HFF-Myc (cell line): ENCODE data around the gene KRTAP10-3.
"Not testable (repeated sequence)": the region's sequence is repeated elsewhere in the genome, so short reads cannot be mapped to it uniquely, and the experiment has no call there.

ENCODE experiments used
- DNase-seq: peaks from one replicate; pipeline ENCODE4 v3.0.0-alpha.2; 2011; ENCODE audit warnings: low read depth; ENCODE audit errors: extremely low read depth
- H3K4me3 ChIP-seq: replicated peaks from 2 replicates; pipeline ENCODE4 v1.5.1; 2011; ENCODE audit warnings: low read depth, mild to moderate bottlenecking, control low read depth, low read length
- TF ChIP-seq, protein P1 (sequence below): IDR thresholded peaks from 2 replicates; pipeline ENCODE4 v1.5.1; 2012; ENCODE audit warnings: mild to moderate bottlenecking, low read depth, low read length, control low read depth; ENCODE audit errors: missing control alignments

Gene KRTAP10-3

DNA sequence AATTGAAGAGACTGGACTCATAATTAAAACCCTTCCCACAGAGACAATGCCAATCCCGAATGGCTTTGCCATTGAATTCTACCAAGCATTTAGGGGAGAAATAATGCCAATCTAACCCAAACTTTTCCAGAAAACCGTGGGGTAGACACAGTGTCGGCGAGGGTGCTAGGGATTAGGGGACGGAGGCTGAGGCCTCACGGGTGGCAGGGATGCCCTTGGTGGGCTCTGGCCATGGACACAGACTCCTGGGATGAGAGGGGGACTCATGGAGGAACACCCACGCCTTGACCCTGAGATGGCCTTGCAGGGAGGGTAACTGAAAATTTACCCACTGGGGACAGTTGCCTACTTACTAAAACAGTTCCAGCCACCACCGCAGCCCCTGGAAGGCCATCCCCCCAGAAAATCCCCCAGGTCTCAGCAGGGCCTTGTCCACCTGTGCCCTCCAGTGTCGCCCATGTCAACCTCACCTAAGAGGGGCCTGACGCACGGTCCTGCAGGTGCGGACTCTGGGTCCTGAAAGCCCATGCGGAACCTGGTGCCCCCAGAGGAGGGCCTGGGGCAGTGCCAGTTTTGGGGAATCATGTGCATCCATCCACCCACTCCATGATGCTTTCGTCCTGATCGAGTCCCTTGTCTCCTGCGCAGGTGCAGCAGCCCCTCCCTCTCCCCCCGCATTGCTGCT is 19.9 kb upstream of the KRTAP10-3 start:
- H3K4me3 ChIP-seq, result no peak overlapping the region
- no peak for DNase-seq
- TF ChIP-seq, protein P1, sequence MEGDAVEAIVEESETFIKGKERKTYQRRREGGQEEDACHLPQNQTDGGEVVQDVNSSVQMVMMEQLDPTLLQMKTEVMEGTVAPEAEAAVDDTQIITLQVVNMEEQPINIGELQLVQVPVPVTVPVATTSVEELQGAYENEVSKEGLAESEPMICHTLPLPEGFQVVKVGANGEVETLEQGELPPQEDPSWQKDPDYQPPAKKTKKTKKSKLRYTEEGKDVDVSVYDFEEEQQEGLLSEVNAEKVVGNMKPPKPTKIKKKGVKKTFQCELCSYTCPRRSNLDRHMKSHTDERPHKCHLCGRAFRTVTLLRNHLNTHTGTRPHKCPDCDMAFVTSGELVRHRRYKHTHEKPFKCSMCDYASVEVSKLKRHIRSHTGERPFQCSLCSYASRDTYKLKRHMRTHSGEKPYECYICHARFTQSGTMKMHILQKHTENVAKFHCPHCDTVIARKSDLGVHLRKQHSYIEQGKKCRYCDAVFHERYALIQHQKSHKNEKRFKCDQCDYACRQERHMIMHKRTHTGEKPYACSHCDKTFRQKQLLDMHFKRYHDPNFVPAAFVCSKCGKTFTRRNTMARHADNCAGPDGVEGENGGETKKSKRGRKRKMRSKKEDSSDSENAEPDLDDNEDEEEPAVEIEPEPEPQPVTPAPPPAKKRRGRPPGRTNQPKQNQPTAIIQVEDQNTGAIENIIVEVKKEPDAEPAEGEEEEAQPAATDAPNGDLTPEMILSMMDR, result no peak

DNA sequence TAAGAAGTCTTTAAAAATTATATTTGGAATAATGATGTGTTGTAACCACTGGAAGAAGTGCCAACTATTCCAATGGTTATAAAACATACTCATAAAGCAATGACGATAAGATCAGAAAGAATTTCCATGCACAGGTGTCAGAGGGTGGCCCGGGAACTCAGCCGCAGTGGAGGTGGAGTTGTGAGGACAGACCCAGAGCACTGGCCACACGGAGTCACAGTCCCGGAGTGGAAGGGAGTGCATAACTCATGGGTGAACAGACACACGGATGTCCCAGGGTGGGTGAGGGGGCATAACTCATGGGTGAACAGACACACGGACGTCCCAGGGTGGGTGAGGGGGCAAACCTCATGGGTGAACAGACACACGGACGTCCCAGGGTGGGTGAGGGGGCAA is 17.4 kb upstream of the KRTAP10-3 start:
- no peak for DNase-seq
- no peak overlapping the region for H3K4me3 ChIP-seq
- TF ChIP-seq, protein P1, result no peak

DNA sequence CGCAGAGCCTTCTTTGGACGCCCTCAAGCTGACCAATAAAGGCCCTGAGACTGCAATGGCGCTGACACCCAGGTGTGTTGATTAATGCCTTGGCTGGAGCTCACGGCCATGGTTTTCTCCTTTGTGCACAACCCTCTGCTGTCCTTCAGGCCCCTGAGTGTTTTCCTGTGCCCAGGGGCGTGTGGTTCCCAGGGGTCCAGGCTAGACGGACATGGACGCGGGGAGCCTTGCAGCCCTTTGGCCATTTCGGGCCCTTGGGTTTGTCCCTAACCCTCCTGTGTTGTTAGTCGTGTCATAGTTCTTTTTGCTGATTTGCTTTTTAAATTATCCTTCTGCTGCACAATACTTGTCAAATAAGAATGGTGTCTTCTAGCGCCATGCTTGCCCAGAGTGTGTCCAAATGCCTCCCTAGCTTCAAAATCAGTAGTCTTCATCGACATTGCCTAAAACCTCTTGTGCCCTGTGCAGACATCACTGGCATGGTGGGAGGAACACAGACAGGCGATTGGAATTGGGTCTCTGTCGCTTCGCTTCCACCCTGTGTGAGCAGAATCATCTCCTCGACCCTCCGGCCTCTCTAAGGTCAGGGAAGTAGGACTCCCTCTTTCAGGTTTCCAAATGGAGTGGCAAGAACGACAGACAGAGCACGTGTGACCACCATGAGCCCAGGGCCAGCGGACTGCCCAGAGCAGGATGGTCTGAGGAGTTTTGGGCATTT is 16.9 kb upstream of the KRTAP10-3 start:
- DNase-seq, result no peak
- no peak overlapping the region for H3K4me3 ChIP-seq
- TF ChIP-seq, protein P1, result no peak

DNA sequence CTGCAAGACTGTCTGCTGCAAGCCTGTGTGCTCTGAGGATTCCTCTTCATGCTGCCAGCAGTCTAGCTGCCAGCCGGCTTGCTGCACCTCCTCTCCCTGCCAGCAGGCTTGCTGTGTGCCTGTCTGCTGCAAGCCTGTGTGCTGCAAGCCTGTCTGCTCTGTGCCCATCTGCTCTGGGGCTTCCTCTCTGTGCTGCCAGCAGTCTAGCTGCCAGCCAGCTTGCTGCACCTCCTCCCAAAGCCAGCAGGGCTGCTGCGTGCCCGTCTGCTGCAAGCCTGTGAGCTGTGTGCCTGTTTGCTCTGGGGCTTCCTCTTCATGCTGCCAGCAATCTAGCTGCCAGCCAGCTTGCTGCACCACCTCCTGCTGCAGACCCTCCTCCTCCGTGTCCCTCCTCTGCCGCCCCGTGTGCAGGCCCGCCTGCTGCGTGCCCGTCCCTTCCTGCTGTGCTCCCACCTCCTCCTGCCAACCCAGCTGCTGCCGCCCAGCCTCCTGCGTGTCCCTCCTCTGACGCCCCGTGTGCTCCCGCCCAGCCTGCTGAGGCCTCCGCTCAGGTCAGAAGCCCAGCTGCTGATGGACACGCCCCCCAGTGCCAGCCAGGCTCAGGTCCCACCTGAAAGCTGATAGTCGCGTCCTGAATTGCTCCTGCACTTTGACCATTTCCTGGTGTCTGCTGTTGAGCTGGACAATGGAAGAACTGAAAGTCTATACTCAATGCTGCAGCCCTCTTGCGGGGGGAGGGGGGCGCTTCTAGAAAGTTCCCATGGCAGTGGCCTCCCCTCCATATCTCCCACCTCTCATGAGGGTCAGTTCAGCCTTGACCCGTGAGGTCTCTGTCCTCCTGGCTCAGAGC is 16.1 kb upstream of the KRTAP10-3 start:
- DNase-seq, result no peak
- TF ChIP-seq, protein P1, result no peak
- H3K4me3 ChIP-seq, result no peak overlapping the region

DNA sequence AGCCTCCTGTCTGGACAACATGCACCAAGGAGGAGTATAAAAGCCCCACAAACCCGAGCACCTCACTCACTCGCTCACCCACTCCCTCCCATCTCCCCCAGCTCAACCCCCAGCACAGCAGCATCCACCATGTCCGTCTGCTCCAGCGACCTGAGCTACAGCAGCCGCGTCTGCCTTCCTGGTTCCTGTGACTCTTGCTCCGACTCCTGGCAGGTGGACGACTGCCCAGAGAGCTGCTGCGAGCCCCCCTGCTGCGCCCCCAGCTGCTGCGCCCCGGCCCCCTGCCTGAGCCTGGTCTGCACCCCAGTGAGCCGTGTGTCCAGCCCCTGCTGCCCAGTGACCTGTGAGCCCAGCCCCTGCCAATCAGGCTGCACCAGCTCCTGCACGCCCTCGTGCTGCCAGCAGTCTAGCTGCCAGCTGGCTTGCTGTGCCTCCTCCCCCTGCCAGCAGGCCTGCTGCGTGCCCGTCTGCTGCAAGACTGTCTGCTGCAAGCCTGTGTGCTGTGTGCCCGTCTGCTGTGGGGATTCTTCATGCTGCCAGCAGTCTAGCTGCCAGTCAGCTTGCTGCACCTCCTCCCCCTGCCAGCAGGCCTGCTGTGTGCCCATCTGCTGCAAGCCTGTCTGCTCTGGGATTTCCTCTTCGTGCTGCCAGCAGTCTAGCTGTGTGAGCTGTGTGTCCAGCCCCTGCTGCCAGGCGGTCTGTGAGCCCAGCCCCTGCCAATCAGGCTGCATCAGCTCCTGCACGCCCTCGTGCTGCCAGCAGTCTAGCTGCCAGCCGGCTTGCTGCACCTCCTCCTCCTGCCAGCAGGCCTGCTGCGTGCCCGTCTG is 15.2 kb upstream of the KRTAP10-3 start, which contains the start of gene KRTAP10-4:
TSS of gene KRTAP10-4 (plus strand) at position 100 of the 827 bp plus-strand sequence. CDS start at position 130, 30 bp downstream.
- not testable (repeated sequence) for H3K4me3 ChIP-seq, DNase-seq

DNA sequence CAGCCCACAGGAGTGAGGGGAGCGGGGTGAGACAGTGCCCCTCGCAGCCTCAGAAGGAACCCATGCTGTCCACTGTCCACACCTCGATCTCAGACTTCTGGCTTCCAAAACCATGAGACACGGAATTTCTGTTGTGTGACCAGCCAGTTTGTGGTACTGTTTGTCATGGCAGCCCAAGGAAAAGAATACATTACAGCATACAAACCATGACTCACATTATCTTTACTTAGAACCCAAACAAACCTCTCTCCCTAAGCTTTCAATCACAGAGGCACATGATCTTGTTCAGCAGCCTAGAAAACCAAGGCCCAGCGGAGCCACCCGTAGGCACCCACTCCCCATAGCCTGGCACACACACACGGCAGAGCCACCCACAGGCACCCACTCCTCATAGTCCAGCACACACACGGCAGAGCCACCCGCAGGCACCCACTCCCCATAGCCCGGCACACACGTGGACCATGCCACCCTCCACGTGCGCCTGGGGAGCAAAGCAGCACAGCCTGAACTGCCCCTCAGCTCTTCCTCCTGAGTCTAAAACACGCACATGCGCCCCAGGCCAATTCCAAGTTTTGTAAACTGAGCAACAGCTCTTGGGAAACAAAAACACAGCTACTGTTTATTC is 14.5 kb upstream of the KRTAP10-3 start:
- TF ChIP-seq, protein P1, result no peak
- DNase-seq, result no peak
- no peak overlapping the region for H3K4me3 ChIP-seq
